K562 (cell line): ENCODE measurements around the gene MPZL1. TPM values are rescaled to one million over a fixed set of nuclear protein-coding genes. Genes with fewer than 3 reads are reported as not detected.

Source experiments
- BHLHE40 ChIP-seq: IDR thresholded peaks from 2 replicates; pipeline ENCODE4 v1.6.1; 2011; ENCODE audit warnings: low read length, improper control_type of control experiment
- LCOR ChIP-seq: sonication (generic); formaldehyde crosslinking; IDR thresholded peaks from 2 replicates; pipeline ENCODE4 v1.8.0; 2022; ENCODE audit warnings: mild to moderate bottlenecking, missing genetic modification reagents
- PPARD ChIP-seq: fragments of 250-450 bp; sonication (Bioruptor Pico); IDR thresholded peaks from 2 replicates; pipeline ENCODE4 v1.8.0; 2022; ENCODE audit warnings: inconsistent platforms, mild to moderate bottlenecking, moderate library complexity
- PURB ChIP-seq: sonication (generic); formaldehyde crosslinking; IDR thresholded peaks from 2 replicates; pipeline ENCODE4 v1.9.0; 2021; ENCODE audit warnings: low read depth, mild to moderate bottlenecking, missing genetic modification reagents
- RAD21 ChIP-seq, 2 experiments: fragments of 250-450 bp in 1 of 2; fragments of 450-650 bp in 1 of 2; sonication (Bioruptor Pico) in 1 of 2; formaldehyde crosslinking in 1 of 2; IDR thresholded peaks in 1 of 2; conservative IDR thresholded peaks in 1 of 2; 2 replicates each; pipeline versions ENCODE4 v1.4.0 to v1.8.0; 2020 to 2022; ENCODE audit warnings: mild to moderate bottlenecking in 2 of 2, moderate library complexity in 1 of 2
- RB1 ChIP-seq: fragments of 450-650 bp; IDR thresholded peaks from 2 replicates; pipeline ENCODE4 v1.6.1; 2017; ENCODE audit warnings: low read depth, mild to moderate bottlenecking
- SMARCB1 ChIP-seq: IDR thresholded peaks from 2 replicates; pipeline ENCODE4 v1.6.1; 2011; ENCODE audit warnings: improper control_type of control experiment, low read depth; ENCODE audit not compliant: insufficient read length
- ZC3H4 ChIP-seq: sonication (generic); formaldehyde crosslinking; IDR thresholded peaks from 2 replicates; pipeline ENCODE4 v1.9.0; 2021; ENCODE audit warnings: missing genetic modification reagents, borderline replicate concordance
- polyA plus RNA-seq, 8 experiments: library from polyadenylated mRNA; depleted of rRNA in 4 of 8; stranded (reverse) in 5 of 8; unstranded in 3 of 8; fragments of >200 nt; fragmentation: Nextera tagmentation in 2 of 8; fragmentation: Illumina TruSeq in 1 of 8; extraction: Ambion mirVana in 2 of 8; extraction: Trizol in 1 of 8; gene quantifications; 2 replicates each; pipeline versions ENCODE4 v1.2.1 to v1.2.3, GENCODE V29; 2011 to 2014; ENCODE audit warnings: inconsistent platforms in 1 of 8, missing spikeins in 1 of 8
- total RNA-seq, 7 experiments: library from RNA; depleted of rRNA in 6 of 7; stranded (reverse); fragments of >200 nt in 6 of 7; fragmentation: Illumina TruSeq in 2 of 7; extraction: Trizol in 2 of 7; gene quantifications; 2 replicates each; pipeline versions ENCODE4 v1.2.1 to v1.2.3, GENCODE V29; 2011 to 2021; ENCODE audit warnings: low replicate concordance in 1 of 7
- TF ChIP-seq, protein P1 (sequence below): fragments of 200-800 bp; sonication (Bioruptor generic); IDR thresholded peaks from 2 replicates; pipeline ENCODE4 v1.6.1; 2017; ENCODE audit warnings: missing genetic modification characterization, missing compliant biosample characterization
- TF ChIP-seq, protein P2 (sequence below): fragments of 450-650 bp; IDR thresholded peaks from 2 replicates; pipeline ENCODE4 v1.6.1; 2016; ENCODE audit warnings: borderline replicate concordance
- TF ChIP-seq, protein P3 (sequence below): fragments of 450-650 bp; IDR thresholded peaks from 2 replicates; pipeline ENCODE4 v1.6.1; 2017; ENCODE audit warnings: antibody characterized with exemption, mild to moderate bottlenecking
- TF ChIP-seq, protein P4 (sequence below), 2 experiments: fragments of 450-650 bp; conservative IDR thresholded peaks; 2 replicates each; pipeline ENCODE4 v1.6.1; 2017; ENCODE audit warnings: mild to moderate bottlenecking in 2 of 2, moderate library complexity in 2 of 2
- TF ChIP-seq, protein P5 (sequence below): conservative IDR thresholded peaks from 2 replicates; pipeline ENCODE4 v1.6.1; 2011; ENCODE audit warnings: low read depth, mild to moderate bottlenecking, low read length; ENCODE audit not compliant: control insufficient read depth
- TF ChIP-seq, protein P6 (sequence below): fragments of 450-650 bp; IDR thresholded peaks from 2 replicates; pipeline ENCODE4 v1.6.1; 2016; ENCODE audit warnings: low read depth, mild to moderate bottlenecking, moderate library complexity

MPZL1 gene
- total and polyA plus RNA-seq, 9 of the 15 experiments (the other 6 are each of a cell fraction or from before 2014, with no cell fraction given), result 14.5 to 153 (median 66.5) TPM

DNA sequence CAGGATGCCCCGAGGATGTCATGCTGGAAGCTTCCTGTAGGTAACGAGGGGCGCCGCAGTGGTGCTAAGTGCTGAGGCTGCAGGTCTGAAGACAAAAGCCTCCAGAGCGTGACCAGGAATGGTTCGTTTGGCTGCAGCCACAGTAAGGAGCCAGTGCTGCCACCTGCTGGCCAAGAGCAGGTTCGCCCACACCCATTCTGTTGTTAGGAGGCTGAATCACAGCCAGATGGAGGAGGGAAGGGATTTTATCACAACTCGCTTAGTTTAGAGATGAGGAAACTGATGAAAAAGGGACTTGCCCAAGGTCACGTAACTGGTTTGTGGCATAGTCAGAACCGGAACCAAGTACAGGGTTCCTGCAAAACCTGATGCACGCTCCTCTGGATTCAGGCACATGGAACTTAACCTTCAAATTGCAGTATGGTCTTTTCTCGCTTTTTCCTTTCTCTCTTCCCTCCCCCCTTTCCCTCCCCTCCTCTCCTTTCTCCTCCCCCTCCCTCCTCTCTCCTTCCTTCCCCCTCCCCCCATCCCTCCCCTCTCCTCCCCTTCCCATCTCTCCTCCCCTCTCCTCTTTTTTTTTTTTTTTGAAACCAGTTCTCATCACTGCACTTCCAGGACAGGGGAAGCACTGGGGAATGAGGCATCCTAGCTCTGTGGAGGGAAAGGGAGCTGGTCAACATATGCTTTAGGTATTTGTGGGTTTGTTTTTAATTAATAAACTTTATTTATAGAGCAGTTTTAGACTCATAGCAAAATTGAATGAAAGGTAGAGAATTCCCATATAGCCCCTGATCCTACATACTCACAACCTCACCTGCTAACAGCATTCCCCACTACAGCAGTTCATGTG lies 81.8 kb downstream of the MPZL1 start (continued):
- TF ChIP-seq, protein P1, sequence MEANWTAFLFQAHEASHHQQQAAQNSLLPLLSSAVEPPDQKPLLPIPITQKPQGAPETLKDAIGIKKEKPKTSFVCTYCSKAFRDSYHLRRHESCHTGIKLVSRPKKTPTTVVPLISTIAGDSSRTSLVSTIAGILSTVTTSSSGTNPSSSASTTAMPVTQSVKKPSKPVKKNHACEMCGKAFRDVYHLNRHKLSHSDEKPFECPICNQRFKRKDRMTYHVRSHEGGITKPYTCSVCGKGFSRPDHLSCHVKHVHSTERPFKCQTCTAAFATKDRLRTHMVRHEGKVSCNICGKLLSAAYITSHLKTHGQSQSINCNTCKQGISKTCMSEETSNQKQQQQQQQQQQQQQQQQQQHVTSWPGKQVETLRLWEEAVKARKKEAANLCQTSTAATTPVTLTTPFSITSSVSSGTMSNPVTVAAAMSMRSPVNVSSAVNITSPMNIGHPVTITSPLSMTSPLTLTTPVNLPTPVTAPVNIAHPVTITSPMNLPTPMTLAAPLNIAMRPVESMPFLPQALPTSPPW (CRISPR knock-in tag), result peak; percentile 50; the same call in 1 of the 2 replicates
- peak; percentile 83 for TF ChIP-seq BHLHE40
- no peak for TF ChIP-seq PURB (CRISPR knock-in tag)
- no peak for TF ChIP-seq PPARD (CRISPR knock-in tag)
- TF ChIP-seq, protein P2, sequence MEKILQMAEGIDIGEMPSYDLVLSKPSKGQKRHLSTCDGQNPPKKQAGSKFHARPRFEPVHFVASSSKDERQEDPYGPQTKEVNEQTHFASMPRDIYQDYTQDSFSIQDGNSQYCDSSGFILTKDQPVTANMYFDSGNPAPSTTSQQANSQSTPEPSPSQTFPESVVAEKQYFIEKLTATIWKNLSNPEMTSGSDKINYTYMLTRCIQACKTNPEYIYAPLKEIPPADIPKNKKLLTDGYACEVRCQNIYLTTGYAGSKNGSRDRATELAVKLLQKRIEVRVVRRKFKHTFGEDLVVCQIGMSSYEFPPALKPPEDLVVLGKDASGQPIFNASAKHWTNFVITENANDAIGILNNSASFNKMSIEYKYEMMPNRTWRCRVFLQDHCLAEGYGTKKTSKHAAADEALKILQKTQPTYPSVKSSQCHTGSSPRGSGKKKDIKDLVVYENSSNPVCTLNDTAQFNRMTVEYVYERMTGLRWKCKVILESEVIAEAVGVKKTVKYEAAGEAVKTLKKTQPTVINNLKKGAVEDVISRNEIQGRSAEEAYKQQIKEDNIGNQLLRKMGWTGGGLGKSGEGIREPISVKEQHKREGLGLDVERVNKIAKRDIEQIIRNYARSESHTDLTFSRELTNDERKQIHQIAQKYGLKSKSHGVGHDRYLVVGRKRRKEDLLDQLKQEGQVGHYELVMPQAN, result no peak
- no peak for TF ChIP-seq ZC3H4 (CRISPR knock-in tag)
- TF ChIP-seq, protein P3, sequence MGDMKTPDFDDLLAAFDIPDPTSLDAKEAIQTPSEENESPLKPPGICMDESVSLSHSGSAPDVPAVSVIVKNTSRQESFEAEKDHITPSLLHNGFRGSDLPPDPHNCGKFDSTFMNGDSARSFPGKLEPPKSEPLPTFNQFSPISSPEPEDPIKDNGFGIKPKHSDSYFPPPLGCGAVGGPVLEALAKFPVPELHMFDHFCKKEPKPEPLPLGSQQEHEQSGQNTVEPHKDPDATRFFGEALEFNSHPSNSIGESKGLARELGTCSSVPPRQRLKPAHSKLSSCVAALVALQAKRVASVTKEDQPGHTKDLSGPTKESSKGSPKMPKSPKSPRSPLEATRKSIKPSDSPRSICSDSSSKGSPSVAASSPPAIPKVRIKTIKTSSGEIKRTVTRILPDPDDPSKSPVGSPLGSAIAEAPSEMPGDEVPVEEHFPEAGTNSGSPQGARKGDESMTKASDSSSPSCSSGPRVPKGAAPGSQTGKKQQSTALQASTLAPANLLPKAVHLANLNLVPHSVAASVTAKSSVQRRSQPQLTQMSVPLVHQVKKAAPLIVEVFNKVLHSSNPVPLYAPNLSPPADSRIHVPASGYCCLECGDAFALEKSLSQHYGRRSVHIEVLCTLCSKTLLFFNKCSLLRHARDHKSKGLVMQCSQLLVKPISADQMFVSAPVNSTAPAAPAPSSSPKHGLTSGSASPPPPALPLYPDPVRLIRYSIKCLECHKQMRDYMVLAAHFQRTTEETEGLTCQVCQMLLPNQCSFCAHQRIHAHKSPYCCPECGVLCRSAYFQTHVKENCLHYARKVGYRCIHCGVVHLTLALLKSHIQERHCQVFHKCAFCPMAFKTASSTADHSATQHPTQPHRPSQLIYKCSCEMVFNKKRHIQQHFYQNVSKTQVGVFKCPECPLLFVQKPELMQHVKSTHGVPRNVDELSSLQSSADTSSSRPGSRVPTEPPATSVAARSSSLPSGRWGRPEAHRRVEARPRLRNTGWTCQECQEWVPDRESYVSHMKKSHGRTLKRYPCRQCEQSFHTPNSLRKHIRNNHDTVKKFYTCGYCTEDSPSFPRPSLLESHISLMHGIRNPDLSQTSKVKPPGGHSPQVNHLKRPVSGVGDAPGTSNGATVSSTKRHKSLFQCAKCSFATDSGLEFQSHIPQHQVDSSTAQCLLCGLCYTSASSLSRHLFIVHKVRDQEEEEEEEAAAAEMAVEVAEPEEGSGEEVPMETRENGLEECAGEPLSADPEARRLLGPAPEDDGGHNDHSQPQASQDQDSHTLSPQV, result peak; percentile 82
- no peak for TF ChIP-seq SMARCB1
- TF ChIP-seq LCOR (CRISPR knock-in tag), result peak; percentile 43; the same call in 1 of the 2 replicates
- TF ChIP-seq, protein P4, sequence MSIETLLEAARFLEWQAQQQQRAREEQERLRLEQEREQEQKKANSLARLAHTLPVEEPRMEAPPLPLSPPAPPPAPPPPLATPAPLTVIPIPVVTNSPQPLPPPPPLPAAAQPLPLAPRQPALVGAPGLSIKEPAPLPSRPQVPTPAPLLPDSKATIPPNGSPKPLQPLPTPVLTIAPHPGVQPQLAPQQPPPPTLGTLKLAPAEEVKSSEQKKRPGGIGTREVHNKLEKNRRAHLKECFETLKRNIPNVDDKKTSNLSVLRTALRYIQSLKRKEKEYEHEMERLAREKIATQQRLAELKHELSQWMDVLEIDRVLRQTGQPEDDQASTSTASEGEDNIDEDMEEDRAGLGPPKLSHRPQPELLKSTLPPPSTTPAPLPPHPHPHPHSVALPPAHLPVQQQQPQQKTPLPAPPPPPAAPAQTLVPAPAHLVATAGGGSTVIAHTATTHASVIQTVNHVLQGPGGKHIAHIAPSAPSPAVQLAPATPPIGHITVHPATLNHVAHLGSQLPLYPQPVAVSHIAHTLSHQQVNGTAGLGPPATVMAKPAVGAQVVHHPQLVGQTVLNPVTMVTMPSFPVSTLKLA (conservative IDR thresholded peaks at IDR 0.05), result peak; percentile 50 to 66
- TF ChIP-seq, protein P5, sequence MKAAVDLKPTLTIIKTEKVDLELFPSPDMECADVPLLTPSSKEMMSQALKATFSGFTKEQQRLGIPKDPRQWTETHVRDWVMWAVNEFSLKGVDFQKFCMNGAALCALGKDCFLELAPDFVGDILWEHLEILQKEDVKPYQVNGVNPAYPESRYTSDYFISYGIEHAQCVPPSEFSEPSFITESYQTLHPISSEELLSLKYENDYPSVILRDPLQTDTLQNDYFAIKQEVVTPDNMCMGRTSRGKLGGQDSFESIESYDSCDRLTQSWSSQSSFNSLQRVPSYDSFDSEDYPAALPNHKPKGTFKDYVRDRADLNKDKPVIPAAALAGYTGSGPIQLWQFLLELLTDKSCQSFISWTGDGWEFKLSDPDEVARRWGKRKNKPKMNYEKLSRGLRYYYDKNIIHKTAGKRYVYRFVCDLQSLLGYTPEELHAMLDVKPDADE, result no peak
- TF ChIP-seq RAD21 (CRISPR knock-in tag; conservative IDR thresholded peaks at IDR 0.05 in 1 of 2, IDR thresholded peaks at IDR 0.05 in 1 of 2), result peak; percentile 91 to 95
- TF ChIP-seq RB1, result peak; percentile 69; the same call in 1 of the 2 replicates
- TF ChIP-seq, protein P6, sequence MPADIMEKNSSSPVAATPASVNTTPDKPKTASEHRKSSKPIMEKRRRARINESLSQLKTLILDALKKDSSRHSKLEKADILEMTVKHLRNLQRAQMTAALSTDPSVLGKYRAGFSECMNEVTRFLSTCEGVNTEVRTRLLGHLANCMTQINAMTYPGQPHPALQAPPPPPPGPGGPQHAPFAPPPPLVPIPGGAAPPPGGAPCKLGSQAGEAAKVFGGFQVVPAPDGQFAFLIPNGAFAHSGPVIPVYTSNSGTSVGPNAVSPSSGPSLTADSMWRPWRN, result no peak
